Panc1 (cell line): ENCODE measurements around the gene ODAPH. TPM values are rescaled to one million over a fixed set of nuclear protein-coding genes. Genes with fewer than 3 reads are reported as not detected.

Experiments used
- ATAC-seq: fragments of 200-7000 bp; cut with Tn5 transposase; 2 replicates; pipeline ENCODE4 v1.9.1; 2020; ENCODE audit warnings: mild to moderate bottlenecking, moderate library complexity
- BruUV-seq: library from RNA; stranded (reverse); fragments of 400-500 nt; replicated peaks from 2 replicates; lab custom pipeline; 2021; lab: Mats Ljungman, UMichigan
- CTCF ChIA-PET: fragments of 300-600 bp; sonication (Branson Sonifier 250); formaldehyde crosslinking; loops from one replicate; lab custom pipeline; 2022; ENCODE audit warnings: antibody characterized with exemption; lab: Charles Lee
- POLR2A ChIA-PET: fragments of 300-600 bp; sonication (Branson Sonifier 250); formaldehyde crosslinking; loops from one replicate; lab custom pipeline; 2022; ENCODE audit warnings: antibody characterized with exemption; lab: Charles Lee
- DNase-seq: peaks from one replicate; pipeline ENCODE4 v3.0.0-alpha.2; 2010; ENCODE audit warnings: low read depth, low spot score
- H3K27ac ChIP-seq: 2 replicates; pipeline ENCODE4 v1.5.1; 2011; ENCODE audit warnings: mild to moderate bottlenecking, low read length, inconsistent platforms
- H3K27me3 ChIP-seq: fragments of 200-500 bp; sonication (Bioruptor generic); 2 replicates; pipeline ENCODE4 v1.6.0; 2014; ENCODE audit warnings: low read length, inconsistent platforms; ENCODE audit not compliant: control insufficient read depth, insufficient read depth
- H3K36me3 ChIP-seq: fragments of 200-500 bp; sonication (Bioruptor generic); 2 replicates; pipeline ENCODE4 v1.5.1; 2014; ENCODE audit warnings: inconsistent platforms, mild to moderate bottlenecking, low read length, moderate library complexity; ENCODE audit not compliant: control insufficient read depth, insufficient read depth
- H3K4me1 ChIP-seq: 2 replicates; pipeline ENCODE4 v1.5.1; 2011; ENCODE audit warnings: inconsistent platforms, mild to moderate bottlenecking, low read length, moderate library complexity; ENCODE audit not compliant: control insufficient read depth, insufficient read depth
- H3K4me3 ChIP-seq, 2 experiments: 2 replicates each; pipeline ENCODE4 v1.5.1; 2011 to 2012; ENCODE audit warnings: low read depth in 2 of 2, low read length in 2 of 2, mild to moderate bottlenecking in 2 of 2, inconsistent platforms in 1 of 2, moderate library complexity in 1 of 2
- H3K9me3 ChIP-seq: fragments of 200-500 bp; sonication (Bioruptor generic); 2 replicates; pipeline ENCODE4 v1.5.1; 2014; ENCODE audit warnings: low read depth, mild to moderate bottlenecking, inconsistent platforms, low read length, moderate library complexity; ENCODE audit not compliant: control insufficient read depth, insufficient read depth
- POLR2AphosphoS5 ChIP-seq: IDR thresholded peaks from 2 replicates; pipeline ENCODE4 v1.6.1; 2012; ENCODE audit warnings: mild to moderate bottlenecking, low read depth, low read length, moderate library complexity
- SIN3A ChIP-seq: IDR thresholded peaks from 2 replicates; pipeline ENCODE4 v1.6.1; 2012; ENCODE audit warnings: low read depth, mild to moderate bottlenecking, low read length, moderate library complexity, borderline replicate concordance; ENCODE audit not compliant: insufficient read depth
- TCF7L2 ChIP-seq: IDR thresholded peaks from 2 replicates; pipeline ENCODE4 v1.6.1; 2011; ENCODE audit warnings: mild to moderate bottlenecking, low read depth, low read length, inconsistent platforms
- in situ Hi-C: cut with HindIII; loops from 2 replicates; pipeline ENCODE4 v1.10.0; 2016; ENCODE audit warnings: low sequenced_read_pairs, low pct_unique_long_range_greater_than_20kb
- intact Hi-C: fragments of 100-400 bp; cut with micrococcal nuclease; formaldehyde crosslinking; loops from one replicate; pipeline ENCODE4 v1.10.0; 2022; ENCODE audit not compliant: unreplicated experiment
- total RNA-seq: library from RNA; stranded (reverse); gene quantifications from one replicate; pipeline ENCODE4 v1.2.1, GENCODE V29; 2021; ENCODE audit not compliant: unreplicated experiment
- TF ChIP-seq, protein P1 (sequence below), 2 experiments: IDR thresholded peaks; 2 replicates each; pipeline ENCODE4 v1.6.1; 2011 to 2012; ENCODE audit warnings: low read depth in 2 of 2, control low read depth in 1 of 2, low read length in 1 of 2, mild to moderate bottlenecking in 1 of 2, moderate library complexity in 1 of 2; ENCODE audit not compliant: insufficient read depth in 1 of 2
- TF ChIP-seq, protein P2 (sequence below): fragments of 450-650 bp; IDR thresholded peaks from 2 replicates; pipeline ENCODE4 v1.5.1; 2017; ENCODE audit warnings: mild to moderate bottlenecking

Gene ODAPH
- total RNA-seq, 1 experiment from 2014 or later: not detected

DNA sequence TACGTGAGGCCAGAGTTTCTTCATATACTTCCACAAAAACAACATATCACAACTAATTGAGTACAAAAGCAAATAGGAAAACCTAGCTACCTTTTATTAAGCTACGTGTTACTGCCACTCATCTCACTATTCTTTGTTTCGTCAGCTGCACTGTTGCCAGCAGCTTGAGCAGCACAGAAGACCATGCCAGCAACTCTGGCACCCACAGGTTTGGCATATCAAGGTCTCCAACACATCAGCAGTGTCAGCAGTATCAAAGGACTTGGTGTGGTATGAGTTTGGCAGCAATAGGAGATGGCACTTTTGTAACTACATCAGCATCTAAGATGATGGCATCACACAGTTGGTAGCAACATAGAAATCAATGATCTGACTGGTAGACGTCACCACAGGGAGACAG, 43.8 kb downstream of the ODAPH start:
- H3K27me3 ChIP-seq: no peaks in the 10 kb centered on the region
- H3K4me1 ChIP-seq: no peaks in the 10 kb centered on the region
- TF ChIP-seq TCF7L2: no peak
- TF ChIP-seq SIN3A: no peak
- TF ChIP-seq, protein P1, sequence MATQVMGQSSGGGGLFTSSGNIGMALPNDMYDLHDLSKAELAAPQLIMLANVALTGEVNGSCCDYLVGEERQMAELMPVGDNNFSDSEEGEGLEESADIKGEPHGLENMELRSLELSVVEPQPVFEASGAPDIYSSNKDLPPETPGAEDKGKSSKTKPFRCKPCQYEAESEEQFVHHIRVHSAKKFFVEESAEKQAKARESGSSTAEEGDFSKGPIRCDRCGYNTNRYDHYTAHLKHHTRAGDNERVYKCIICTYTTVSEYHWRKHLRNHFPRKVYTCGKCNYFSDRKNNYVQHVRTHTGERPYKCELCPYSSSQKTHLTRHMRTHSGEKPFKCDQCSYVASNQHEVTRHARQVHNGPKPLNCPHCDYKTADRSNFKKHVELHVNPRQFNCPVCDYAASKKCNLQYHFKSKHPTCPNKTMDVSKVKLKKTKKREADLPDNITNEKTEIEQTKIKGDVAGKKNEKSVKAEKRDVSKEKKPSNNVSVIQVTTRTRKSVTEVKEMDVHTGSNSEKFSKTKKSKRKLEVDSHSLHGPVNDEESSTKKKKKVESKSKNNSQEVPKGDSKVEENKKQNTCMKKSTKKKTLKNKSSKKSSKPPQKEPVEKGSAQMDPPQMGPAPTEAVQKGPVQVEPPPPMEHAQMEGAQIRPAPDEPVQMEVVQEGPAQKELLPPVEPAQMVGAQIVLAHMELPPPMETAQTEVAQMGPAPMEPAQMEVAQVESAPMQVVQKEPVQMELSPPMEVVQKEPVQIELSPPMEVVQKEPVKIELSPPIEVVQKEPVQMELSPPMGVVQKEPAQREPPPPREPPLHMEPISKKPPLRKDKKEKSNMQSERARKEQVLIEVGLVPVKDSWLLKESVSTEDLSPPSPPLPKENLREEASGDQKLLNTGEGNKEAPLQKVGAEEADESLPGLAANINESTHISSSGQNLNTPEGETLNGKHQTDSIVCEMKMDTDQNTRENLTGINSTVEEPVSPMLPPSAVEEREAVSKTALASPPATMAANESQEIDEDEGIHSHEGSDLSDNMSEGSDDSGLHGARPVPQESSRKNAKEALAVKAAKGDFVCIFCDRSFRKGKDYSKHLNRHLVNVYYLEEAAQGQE (IDR thresholded peaks at IDR 0.05; ENCODE audit: insufficient read depth in 1 of 2, low read depth in 2 of 2, low read length in 1 of 2): no peak
- TF ChIP-seq POLR2AphosphoS5: no peak
- TF ChIP-seq, protein P2, sequence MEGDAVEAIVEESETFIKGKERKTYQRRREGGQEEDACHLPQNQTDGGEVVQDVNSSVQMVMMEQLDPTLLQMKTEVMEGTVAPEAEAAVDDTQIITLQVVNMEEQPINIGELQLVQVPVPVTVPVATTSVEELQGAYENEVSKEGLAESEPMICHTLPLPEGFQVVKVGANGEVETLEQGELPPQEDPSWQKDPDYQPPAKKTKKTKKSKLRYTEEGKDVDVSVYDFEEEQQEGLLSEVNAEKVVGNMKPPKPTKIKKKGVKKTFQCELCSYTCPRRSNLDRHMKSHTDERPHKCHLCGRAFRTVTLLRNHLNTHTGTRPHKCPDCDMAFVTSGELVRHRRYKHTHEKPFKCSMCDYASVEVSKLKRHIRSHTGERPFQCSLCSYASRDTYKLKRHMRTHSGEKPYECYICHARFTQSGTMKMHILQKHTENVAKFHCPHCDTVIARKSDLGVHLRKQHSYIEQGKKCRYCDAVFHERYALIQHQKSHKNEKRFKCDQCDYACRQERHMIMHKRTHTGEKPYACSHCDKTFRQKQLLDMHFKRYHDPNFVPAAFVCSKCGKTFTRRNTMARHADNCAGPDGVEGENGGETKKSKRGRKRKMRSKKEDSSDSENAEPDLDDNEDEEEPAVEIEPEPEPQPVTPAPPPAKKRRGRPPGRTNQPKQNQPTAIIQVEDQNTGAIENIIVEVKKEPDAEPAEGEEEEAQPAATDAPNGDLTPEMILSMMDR: no peak
- no peak overlapping the region for H3K27ac ChIP-seq
- ATAC-seq (no peak), DNase-seq (no peak)
- intact Hi-C loops (no loop called here), in situ Hi-C loops (no loop called here)
- CTCF ChIA-PET: no interaction called here
- POLR2A ChIA-PET: no interaction called here
- H3K36me3 ChIP-seq: no peaks in the 10 kb centered on the region; the same call in 1 of the 2 replicates
- BruUV-seq: no TSS peak
- no peak overlapping the region for H3K4me3 ChIP-seq
- no peaks in the 10 kb centered on the region for H3K9me3 ChIP-seq

DNA sequence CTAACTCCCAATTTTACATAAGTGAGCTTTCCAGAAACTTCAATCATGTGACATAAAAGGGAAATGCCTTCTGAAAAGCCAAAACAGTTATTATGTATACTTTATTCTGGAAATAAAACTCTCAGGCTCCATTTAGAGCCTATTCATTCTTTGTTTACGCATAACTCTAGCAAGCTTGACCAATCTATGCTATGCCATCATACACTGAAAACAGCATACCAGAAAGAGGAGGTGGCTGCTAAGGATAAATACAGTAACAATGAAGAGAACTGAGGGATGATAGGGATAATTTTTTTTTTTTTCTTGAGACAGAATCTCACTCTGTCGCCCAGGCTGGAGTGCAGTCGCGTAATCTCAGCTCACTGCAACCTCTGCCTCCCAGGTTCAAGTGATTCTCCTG, 50.1 kb downstream of the ODAPH start:
- intact Hi-C loops: no loop called here
- BruUV-seq: no TSS peak
- Histone ChIP-seq H3K36me3 (no peaks in the 10 kb centered on the region), H3K27ac (no peak overlapping the region), H3K4me1 (no peaks in the 10 kb centered on the region), H3K9me3 (no peaks in the 10 kb centered on the region), H3K27me3 (no peaks in the 10 kb centered on the region), H3K4me3 (no peak overlapping the region)
- TF ChIP-seq POLR2AphosphoS5 (no peak), TCF7L2 (no peak), SIN3A (no peak)
- TF ChIP-seq, protein P2: no peak
- TF ChIP-seq, protein P1 (IDR thresholded peaks at IDR 0.05; ENCODE audit: insufficient read depth in 1 of 2, low read depth in 2 of 2, low read length in 1 of 2): no peak
- ATAC-seq (no peak), DNase-seq (no peak)
- in situ Hi-C loops: no loop called here
- CTCF ChIA-PET: no interaction called here
- POLR2A ChIA-PET: no interaction called here
